22Rv1 (cell line): ENCODE measurements around the gene ACVR1B.

Experiments used
- CTCF ChIP-seq: fragments of 450-650 bp; IDR thresholded peaks from 2 replicates; pipeline ENCODE4 v1.5.1; 2017; ENCODE audit warnings: mild to moderate bottlenecking
- ZFX ChIP-seq: fragments of 450-650 bp; IDR thresholded peaks from 2 replicates; pipeline ENCODE4 v1.6.1; 2017; ENCODE audit warnings: antibody characterized with exemption, borderline replicate concordance

GRCh38 chr12:52014567-52015530 lies 63.4 kb downstream of the ACVR1B start:
- no peak for TF ChIP-seq CTCF
- TF ChIP-seq ZFX, result no peak
